Spleen (tissue), 7 donors: ENCODE data around the gene EPSTI1.

ENCODE experiments used
- POLR2A ChIP-seq, 3 donors: fragments of 450-650 bp; IDR thresholded peaks; one replicate each; pipeline ENCODE4 v1.5.1; 2017; ENCODE audit warnings: antibody characterized with exemption in 3 of 3, mild to moderate bottlenecking in 1 of 3
- POLR2AphosphoS5 ChIP-seq, 3 donors: sonication (generic); formaldehyde crosslinking; IDR thresholded peaks; one replicate each; pipeline ENCODE4 v1.5.1; 2017; ENCODE audit warnings: antibody characterized with exemption in 3 of 3
- TF ChIP-seq, protein P1 (sequence below), 11 experiments: fragments of 200-600 bp in 7 of 11; fragments of 450-650 bp in 4 of 11; sonication (generic) in 4 of 11; IDR thresholded peaks in 8 of 11; conservative IDR thresholded peaks in 3 of 11; 1 replicate in 7 of 11; 2 replicates in 4 of 11; pipeline versions ENCODE4 v1.4.0 to v1.8.0; 2016 to 2021; ENCODE audit warnings: antibody characterized with exemption in 11 of 11, inconsistent platforms in 4 of 11, mild to moderate bottlenecking in 1 of 11
- donor health status: DM: no; HTN: no; CAD: no; lungs with moderate emphysema.
- donor health status: DM: no; HTN: no; CAD: no.
- donor health status: DM: no; HTN: no; CAD: no.

DNA sequence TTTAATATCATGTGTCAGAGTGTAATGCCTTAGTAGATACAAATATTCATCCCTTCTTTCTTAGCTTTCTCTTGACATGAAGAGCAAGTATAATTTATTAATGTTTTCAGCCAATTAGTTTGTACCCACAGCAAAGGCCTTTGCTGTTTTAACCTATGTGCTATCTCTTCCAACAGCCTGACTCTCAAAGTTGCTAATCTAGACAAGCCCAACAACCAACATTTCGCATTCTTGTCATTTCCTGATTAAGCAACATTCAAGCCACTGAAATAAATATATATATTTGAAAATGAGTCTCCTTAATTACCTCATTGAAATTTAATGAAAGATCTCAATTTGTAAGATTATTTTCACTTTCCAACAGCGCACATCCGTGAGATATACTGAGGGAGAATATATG is 18.5 kb downstream of the EPSTI1 start:
- TF ChIP-seq, protein P1, sequence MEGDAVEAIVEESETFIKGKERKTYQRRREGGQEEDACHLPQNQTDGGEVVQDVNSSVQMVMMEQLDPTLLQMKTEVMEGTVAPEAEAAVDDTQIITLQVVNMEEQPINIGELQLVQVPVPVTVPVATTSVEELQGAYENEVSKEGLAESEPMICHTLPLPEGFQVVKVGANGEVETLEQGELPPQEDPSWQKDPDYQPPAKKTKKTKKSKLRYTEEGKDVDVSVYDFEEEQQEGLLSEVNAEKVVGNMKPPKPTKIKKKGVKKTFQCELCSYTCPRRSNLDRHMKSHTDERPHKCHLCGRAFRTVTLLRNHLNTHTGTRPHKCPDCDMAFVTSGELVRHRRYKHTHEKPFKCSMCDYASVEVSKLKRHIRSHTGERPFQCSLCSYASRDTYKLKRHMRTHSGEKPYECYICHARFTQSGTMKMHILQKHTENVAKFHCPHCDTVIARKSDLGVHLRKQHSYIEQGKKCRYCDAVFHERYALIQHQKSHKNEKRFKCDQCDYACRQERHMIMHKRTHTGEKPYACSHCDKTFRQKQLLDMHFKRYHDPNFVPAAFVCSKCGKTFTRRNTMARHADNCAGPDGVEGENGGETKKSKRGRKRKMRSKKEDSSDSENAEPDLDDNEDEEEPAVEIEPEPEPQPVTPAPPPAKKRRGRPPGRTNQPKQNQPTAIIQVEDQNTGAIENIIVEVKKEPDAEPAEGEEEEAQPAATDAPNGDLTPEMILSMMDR (IDR thresholded peaks at IDR 0.05 in 8 of 11, conservative IDR thresholded peaks at IDR 0.05 in 3 of 11): no peak
- TF ChIP-seq POLR2AphosphoS5 (IDR thresholded peaks at IDR 0.05) (no peak), POLR2A (IDR thresholded peaks at IDR 0.05) (no peak)
